HG03378 (cell line): ENCODE measurements around the gene MIR17HG.
A peak's percentile ranks its signal among the peaks of the same experiment; 100 is the strongest.
"Not testable (repeated sequence)": the region's sequence is repeated elsewhere in the genome, so short reads cannot be mapped to it uniquely, and the experiment has no call there.

Experiments used
- ATAC-seq: cut with Tn5 transposase; IDR thresholded peaks from one replicate; pipeline ENCODE4 v1.9.1; 2021; ENCODE audit warnings: mild to moderate bottlenecking, moderate library complexity; ENCODE audit not compliant: unreplicated experiment

Gene MIR17HG

DNA sequence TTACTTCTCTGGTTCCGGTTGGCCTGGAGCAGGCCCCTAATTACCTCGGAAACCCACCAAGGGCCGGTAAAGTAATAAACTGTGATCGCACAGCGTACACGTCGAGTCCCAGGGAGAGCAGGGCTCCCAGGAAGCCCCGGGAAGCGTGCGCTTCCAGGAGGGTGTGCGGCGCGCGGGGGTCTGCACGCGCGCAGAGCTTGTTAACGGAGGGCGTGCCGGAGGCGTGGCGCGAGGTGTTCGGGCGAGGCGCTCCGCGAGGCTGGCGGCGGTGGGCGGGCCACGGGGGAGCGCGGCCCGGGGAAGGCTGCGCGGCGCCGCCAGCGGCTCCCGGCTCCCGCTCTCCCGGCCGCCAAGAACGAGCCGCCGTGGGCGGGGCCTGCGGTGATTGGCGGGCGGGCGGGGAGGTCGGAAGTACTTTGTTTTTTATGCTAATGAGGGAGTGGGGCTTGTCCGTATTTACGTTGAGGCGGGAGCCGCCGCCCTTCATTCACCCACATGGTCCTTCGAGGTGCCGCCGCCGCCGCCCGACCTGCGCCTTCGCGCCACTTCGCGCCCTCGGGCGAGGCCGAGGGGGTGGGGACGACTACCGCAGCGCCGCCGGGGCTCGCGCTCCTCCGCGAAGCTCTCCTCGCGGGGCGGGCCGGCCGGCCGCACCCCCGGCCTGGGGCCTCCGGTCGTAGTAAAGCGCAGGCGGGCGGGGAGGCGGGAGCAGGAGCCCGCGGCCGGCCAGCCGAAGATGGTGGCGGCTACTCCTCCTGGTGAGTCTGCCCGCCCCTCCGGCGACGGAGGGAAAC is at the start of gene MIR17HG:
MIR17HG (plus strand) TSS at position 486 of the 794 bp plus-strand sequence.
- peak; percentile 53 for ATAC-seq

DNA sequence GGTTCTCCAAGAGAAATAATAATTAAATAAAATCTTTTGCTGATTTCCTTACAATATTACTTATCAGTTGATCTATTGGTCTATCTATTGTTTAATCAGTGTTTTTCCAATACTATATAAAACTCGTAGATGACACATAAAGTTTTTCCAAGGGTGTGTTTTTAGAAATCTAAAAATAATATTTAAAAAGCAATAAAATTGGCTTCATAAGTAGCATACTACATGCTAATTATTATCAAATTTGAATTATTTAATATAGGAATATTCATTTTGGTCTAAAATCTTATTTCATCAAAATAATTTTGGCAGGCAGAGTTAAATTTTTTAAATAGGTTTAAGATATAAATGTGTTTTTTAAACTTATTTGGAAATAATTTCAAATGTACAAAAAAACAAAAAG is 49.4 kb upstream of the MIR17HG start:
- ATAC-seq = no peak

GRCh38 chr13:91302111-91302510 is 45.4 kb upstream of the MIR17HG start:
- ATAC-seq = peak; percentile 96

DNA sequence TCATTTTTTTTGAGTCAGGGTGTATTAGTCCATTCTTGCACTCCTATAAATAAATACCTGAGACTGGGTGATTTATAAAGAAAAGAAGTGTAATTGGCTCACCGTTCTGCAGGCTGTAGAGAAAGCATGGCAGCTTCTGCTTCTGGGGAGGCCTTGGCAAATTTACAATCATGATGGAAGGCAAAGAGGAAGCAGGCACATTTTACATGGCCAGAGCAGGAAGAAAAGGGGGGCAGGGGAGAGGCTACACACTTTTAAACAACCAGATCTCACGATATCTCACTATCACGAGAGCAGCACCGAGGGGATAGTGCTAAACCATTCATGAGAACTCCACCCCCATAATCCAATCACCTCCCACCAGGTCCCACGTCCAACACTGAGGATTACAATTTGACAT is 44.5 kb upstream of the MIR17HG start:
- ATAC-seq = no peak

DNA sequence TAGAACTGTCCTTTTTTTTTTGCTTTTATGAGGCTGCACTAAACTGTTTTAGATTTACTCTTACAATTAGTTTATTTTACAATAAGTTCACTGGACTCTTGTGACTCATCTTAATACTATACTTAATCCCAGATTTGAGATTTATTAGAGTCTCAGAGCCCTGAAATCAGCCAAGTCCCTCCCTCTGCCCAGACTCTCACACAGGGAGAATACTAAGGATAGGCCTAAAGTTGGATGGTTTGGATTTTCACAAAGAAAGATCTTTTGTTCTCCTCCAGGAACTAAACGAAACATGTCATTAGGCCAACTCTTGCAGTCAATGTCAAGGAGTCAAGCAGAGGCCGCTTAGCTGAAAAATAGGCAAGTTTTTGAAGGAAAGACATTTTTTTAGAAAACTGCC is 42.7 kb upstream of the MIR17HG start:
- ATAC-seq = no peak

- ATAC-seq = no peak
These were observed 41.8 kb upstream of the MIR17HG start for GRCh38 chr13:91305652-91306051.

DNA sequence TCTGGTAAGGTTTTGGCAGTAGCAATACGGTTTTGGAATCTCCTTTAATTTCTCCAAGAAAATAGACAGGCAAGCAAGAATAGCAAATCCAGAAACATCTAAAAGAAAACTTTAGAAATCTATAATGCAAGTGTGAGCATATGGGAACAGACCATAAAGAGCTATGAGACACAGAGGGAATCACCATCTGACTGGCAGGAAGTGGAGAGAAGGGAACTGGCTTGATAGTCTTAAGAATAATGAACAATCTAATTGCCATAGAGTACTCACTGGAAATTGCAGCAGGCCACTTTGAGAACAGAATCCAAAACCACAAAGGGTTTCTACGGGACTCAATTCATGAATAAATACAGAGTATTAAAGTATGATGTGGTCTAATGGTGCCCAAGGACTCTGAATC is 39.6 kb upstream of the MIR17HG start:
- no peak for ATAC-seq

- ATAC-seq = no peak
These were observed 39.2 kb upstream of the MIR17HG start for GRCh38 chr13:91308299-91308698.

GRCh38 chr13:91311491-91311890 is 36.0 kb upstream of the MIR17HG start:
- ATAC-seq = no peak

- peak; percentile 31 for ATAC-seq
These were observed 35.2 kb upstream of the MIR17HG start for GRCh38 chr13:91312324-91312723.

DNA sequence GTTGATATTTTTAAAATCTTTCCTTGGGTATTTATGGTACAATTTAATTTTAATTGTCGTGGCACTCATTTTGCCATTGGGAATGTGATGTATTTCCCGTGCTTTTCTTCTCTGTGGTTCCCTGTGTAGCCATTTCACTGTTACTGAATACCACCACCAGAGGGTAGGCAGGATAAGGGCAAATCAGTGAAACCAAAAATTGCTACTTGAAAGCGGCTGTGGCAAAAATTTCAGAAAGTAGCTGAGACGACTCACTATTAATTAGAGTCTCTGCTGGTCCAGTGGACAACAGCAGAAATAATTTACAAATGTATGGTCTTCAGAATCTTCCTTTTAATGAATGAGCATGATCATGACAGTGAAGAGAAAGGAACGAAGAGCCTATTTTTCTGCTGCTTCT is 34.4 kb upstream of the MIR17HG start:
- ATAC-seq = peak; percentile 74

DNA sequence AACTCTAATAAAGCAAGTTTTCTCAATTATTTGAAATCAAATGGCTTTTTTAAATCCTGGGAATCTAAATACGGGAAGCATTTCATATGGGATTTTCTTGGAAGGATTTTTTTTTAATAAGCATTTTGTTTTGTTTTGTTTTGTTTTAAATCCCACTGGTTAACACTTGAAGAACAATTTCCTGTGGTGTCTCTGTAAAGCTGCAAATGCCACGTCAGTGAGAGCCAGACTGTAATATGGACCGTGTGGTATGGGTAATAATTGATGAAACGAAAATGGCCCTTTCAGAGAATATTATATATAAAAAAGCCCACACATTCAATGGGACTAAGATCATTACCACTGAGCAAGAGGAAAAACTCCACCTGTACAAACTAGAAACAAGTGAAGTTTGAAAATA is 33.9 kb upstream of the MIR17HG start:
- ATAC-seq = peak; percentile 68

DNA sequence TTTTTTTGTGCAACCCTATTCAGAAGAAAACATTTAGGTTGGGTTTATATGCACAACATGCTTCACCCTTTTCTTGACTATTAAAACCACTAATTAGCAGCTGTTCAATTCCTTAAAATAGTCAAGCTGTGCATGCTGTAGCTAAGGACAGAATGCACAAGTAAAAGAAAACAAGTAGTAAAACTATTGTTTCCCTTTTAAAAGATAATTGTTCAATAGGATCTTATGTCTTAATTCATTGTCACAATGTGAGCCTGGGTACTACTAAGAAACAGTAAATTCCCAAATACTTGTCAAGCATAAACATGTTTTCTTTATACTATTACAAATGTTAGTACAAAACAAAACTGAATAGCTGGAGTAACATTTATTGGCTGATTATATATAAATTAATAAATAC is 32.6 kb upstream of the MIR17HG start:
- no peak for ATAC-seq

GRCh38 chr13:91318886-91319285 is 28.6 kb upstream of the MIR17HG start:
- no peak for ATAC-seq

DNA sequence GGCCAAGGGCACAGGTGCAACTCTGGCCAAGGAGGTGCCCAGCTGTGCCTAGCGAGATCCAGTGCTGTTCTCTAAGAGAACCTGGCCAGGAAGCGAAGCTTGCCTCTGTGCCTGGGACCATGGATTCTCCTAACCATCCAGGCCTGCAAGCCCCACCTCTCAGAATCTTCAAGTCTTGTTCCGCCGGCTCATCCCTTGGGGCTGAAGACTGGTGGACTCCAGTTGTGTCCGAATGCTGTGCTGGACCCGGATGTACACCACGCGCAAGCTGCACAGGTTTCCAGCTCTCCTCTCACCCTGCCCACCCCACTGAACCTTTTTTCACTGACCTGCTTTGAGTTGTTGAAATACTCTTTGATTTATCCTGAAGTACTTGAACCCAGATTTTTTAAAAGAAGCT is 27.5 kb upstream of the MIR17HG start:
- ATAC-seq = no peak

DNA sequence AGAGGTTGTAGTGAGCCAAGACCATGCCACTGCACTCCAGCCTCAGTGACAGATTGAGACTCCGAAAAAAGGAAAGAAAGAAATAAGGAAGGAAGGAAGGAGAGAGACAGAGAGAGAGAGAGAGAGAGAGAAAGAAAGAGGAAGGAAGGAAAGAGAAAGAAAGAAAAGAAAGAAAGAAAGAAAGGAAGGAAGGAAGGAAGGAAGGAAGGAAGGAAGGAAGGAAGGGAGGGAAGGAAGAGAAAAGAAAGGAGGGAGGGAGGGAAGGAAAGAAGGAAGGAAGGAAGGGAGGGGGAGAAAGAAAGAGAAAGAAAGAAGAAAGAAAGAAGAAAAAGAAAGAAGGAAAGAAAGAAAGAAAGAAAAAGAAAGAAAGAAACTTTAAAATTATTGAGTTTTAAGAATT is 26.5 kb upstream of the MIR17HG start:
- ATAC-seq = not testable (repeated sequence)

DNA sequence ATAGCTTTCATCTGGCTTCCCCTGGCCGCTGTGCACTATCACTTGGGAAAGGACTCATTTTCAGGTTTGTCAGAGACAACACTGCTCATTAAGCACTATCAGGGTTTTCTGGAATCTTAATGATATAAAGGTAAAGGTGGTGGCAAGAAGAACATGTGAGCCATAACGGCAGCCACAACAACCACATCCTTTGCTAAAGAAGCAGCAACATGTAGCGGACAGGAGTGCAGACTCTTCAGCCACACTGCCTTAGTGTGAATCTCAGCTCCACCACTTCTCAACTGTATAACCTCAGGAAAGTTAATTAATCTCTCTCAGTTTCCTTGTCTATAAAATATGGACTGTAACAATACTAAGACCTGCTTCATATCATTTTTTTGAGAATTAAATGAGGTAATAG is 24.1 kb upstream of the MIR17HG start:
- no peak for ATAC-seq

GRCh38 chr13:91326146-91326545 is 21.3 kb upstream of the MIR17HG start:
- ATAC-seq = no peak

- no peak for ATAC-seq
These were observed 18.8 kb upstream of the MIR17HG start for GRCh38 chr13:91328726-91329125.

DNA sequence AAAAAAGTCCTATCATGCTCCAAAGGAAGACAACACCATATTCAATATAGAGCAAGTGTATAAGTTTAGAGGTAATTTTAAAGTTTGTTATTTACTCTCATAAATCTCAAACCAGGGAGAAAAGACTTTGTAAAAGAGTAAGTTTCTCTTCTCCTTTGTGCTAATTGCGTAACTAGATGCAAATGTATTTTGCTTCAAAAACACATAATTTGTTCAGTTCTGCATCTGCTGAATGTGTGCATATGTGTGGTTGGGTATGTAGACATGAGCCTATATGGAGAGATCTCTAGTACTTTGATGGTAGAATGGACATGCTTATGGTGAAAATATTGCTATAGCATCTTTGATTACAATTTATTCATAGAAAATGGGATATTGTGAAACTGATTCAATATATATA is 17.8 kb upstream of the MIR17HG start:
- ATAC-seq = no peak

GRCh38 chr13:91331047-91331915 is 16.2 kb upstream of the MIR17HG start:
- ATAC-seq = peak; percentile 86

DNA sequence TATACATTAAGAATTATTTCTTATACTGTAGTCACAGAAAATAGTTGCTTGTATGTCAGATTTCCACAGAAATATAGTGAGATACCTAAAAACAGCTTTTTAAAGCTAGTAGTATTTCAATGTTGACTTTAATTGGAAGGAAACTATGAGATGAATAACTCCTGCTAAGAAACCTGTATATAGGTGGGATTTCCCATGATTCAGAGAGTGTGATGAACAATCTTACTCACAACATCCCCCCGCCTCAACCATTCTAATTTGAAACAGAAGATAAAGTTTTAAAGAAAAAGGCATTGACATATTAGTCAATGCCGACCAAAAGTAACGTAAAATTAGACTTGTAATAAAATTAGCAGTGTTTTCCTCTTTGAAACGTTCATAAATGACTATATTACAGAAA is 1.4 kb upstream of the MIR17HG start:
- ATAC-seq = no peak
